Parathyroid adenoma (tissue), 2 donors: Measurements from ENCODE around the gene TAGLN.
A peak's percentile ranks its signal among the peaks of the same experiment; 100 is the strongest.

Source experiments
- H2AFZ ChIP-seq: fragments of 300-600 bp; sonication (generic); one replicate; pipeline ENCODE4 v1.7.0; 2017; ENCODE audit warnings: antibody characterized with exemption, mild to moderate bottlenecking
- H3K27ac ChIP-seq: fragments of 300-600 bp; sonication (generic); one replicate; pipeline ENCODE4 v1.7.0; 2017
- H3K27me3 ChIP-seq: fragments of 300-600 bp; sonication (generic); one replicate; pipeline ENCODE4 v1.7.0; 2017; ENCODE audit warnings: low read length; ENCODE audit not compliant: control insufficient read depth, insufficient read depth
- H3K36me3 ChIP-seq: fragments of 300-600 bp; sonication (generic); one replicate; pipeline ENCODE4 v1.7.0; 2017; ENCODE audit warnings: low read length; ENCODE audit not compliant: control insufficient read depth, insufficient read depth
- H3K4me1 ChIP-seq: fragments of 300-600 bp; sonication (generic); one replicate; pipeline ENCODE4 v1.7.0; 2017; ENCODE audit warnings: control low read depth
- H3K4me2 ChIP-seq: fragments of 300-600 bp; sonication (generic); one replicate; pipeline ENCODE4 v1.7.0; 2017; ENCODE audit warnings: low read length
- H3K4me3 ChIP-seq: fragments of 300-600 bp; sonication (generic); one replicate; pipeline ENCODE4 v1.7.0; 2017; ENCODE audit warnings: low read depth, low read length
- H3K79me2 ChIP-seq: fragments of 300-600 bp; sonication (generic); one replicate; pipeline ENCODE4 v1.7.0; 2017; ENCODE audit warnings: control low read depth
- H3K9ac ChIP-seq: fragments of 300-600 bp; sonication (generic); one replicate; pipeline ENCODE4 v1.7.0; 2017; ENCODE audit warnings: mild to moderate bottlenecking
- H3K9me3 ChIP-seq: fragments of 300-600 bp; sonication (generic); one replicate; pipeline ENCODE4 v1.7.0; 2017; ENCODE audit warnings: low read length; ENCODE audit not compliant: control insufficient read depth
- TF ChIP-seq, protein P1 (sequence below): fragments of 300-600 bp; sonication (generic); IDR thresholded peaks from one replicate; pipeline ENCODE4 v1.7.0; 2017; ENCODE audit warnings: antibody characterized with exemption, mild to moderate bottlenecking
- donor health status: primary hyperparathyroidism.

The TAGLN gene

DNA sequence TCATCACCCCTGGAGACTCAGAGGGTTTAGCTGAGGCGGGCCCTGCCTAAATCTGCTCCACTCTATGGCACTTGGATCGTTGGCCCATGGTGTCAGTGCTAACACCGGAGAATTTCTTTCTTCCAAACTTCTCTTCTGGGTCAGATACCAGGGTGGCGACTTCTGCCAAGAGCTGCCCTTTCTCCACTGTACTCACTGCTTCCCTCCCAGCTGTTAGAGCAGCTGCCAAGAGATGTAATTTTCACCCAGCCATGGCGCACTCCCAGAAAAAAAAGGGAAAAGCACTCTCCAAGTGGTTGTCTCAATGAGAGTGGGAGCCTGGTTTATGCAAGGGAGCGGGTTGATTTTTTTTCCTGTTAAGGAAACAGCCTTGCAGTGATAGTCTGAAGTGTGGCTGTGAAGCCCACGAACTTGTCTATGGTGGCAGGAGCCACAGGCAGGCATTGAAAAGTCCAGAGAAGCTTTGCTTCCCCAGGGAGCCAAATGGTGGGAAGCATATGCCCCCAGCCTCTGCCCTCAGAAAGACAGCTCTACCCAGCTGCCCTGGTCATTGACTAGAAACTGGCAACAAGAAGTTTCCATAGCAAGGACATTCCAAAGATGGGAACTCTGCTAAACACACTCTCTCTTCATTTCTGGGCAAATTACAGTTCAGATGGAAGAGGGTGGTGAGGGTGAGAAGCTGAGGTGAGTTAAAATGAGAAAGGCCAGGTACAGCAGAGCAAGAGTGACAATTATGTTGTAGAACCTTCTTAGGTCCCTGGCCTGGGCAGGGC lies 22.0 kb downstream of the TAGLN start:
- Histone ChIP-seq H3K79me2 (no peaks in the 10 kb centered on the region), H3K4me3 (no peak overlapping the region), H3K27me3 (no peaks in the 10 kb centered on the region), H2AFZ (no peak overlapping the region), H3K4me2 (no peak overlapping the region), H3K9ac (no peak overlapping the region), H3K4me1 (peaks cover 19% of the 10 kb centered on the region), H3K27ac (peak overlapping the region; percentile 78), H3K36me3 (no peaks in the 10 kb centered on the region), H3K9me3 (no peaks in the 10 kb centered on the region)
- TF ChIP-seq, protein P1, sequence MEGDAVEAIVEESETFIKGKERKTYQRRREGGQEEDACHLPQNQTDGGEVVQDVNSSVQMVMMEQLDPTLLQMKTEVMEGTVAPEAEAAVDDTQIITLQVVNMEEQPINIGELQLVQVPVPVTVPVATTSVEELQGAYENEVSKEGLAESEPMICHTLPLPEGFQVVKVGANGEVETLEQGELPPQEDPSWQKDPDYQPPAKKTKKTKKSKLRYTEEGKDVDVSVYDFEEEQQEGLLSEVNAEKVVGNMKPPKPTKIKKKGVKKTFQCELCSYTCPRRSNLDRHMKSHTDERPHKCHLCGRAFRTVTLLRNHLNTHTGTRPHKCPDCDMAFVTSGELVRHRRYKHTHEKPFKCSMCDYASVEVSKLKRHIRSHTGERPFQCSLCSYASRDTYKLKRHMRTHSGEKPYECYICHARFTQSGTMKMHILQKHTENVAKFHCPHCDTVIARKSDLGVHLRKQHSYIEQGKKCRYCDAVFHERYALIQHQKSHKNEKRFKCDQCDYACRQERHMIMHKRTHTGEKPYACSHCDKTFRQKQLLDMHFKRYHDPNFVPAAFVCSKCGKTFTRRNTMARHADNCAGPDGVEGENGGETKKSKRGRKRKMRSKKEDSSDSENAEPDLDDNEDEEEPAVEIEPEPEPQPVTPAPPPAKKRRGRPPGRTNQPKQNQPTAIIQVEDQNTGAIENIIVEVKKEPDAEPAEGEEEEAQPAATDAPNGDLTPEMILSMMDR: no peak

- H3K9ac ChIP-seq: no peak overlapping the region
- TF ChIP-seq, protein P1: no peak
- H3K27ac ChIP-seq: peak overlapping the region; percentile 78
- no peaks in the 10 kb centered on the region for H3K27me3 ChIP-seq
- no peak overlapping the region for H3K4me3 ChIP-seq
- peaks cover 19% of the 10 kb centered on the region for H3K4me1 ChIP-seq
- no peaks in the 10 kb centered on the region for H3K36me3 ChIP-seq
- no peak overlapping the region for H2AFZ ChIP-seq
- H3K4me2 ChIP-seq: no peak overlapping the region
- H3K79me2 ChIP-seq: no peaks in the 10 kb centered on the region
- no peaks in the 10 kb centered on the region for H3K9me3 ChIP-seq
Observed at GRCh38 chr11:117221775-117222517, 22.8 kb downstream of the TAGLN start.

DNA sequence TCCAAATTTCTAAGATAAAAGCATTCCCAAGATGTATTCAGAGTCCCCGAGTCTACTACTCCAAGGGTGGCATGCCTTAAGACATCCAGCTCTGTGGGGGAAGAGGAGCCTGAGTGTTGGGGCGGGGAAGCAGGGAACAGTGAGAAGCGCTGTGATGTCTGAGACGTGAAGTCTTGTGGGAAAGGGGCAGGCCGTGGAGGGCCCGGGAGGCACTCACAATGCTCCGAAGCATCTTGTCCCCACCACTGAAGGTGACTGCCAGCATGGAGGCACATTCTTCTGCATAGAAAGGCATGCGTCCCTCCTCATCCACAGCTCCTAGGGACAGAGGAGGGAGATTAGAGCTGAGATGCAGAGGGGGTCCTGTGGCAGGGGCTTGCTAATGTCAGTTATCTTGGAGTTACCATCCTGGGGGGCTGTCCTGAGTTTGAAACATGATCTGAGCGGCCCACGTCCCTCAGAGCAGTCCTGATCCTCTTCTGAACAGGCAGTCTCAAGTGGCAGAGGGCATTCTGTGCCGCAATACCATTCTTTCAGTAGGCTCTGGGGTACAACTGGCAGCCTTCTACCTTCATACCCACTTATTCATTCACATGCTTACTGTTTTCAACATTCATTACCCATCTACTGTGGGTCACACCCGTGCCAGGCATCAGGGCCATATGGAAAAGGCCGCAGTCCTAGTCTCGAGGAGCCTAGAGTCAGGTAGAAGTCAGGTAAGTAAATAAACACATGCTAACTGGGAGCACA lies 24.0 kb downstream of the TAGLN start:
- no peak overlapping the region for H2AFZ ChIP-seq
- H3K79me2 ChIP-seq: no peaks in the 10 kb centered on the region
- H3K4me2 ChIP-seq: no peak overlapping the region
- H3K4me3 ChIP-seq: no peak overlapping the region
- TF ChIP-seq, protein P1: no peak
- H3K27ac ChIP-seq: no peak overlapping the region
- no peaks in the 10 kb centered on the region for H3K9me3 ChIP-seq
- H3K4me1 ChIP-seq: peaks cover 19% of the 10 kb centered on the region
- no peaks in the 10 kb centered on the region for H3K36me3 ChIP-seq
- no peak overlapping the region for H3K9ac ChIP-seq
- H3K27me3 ChIP-seq: no peaks in the 10 kb centered on the region

DNA sequence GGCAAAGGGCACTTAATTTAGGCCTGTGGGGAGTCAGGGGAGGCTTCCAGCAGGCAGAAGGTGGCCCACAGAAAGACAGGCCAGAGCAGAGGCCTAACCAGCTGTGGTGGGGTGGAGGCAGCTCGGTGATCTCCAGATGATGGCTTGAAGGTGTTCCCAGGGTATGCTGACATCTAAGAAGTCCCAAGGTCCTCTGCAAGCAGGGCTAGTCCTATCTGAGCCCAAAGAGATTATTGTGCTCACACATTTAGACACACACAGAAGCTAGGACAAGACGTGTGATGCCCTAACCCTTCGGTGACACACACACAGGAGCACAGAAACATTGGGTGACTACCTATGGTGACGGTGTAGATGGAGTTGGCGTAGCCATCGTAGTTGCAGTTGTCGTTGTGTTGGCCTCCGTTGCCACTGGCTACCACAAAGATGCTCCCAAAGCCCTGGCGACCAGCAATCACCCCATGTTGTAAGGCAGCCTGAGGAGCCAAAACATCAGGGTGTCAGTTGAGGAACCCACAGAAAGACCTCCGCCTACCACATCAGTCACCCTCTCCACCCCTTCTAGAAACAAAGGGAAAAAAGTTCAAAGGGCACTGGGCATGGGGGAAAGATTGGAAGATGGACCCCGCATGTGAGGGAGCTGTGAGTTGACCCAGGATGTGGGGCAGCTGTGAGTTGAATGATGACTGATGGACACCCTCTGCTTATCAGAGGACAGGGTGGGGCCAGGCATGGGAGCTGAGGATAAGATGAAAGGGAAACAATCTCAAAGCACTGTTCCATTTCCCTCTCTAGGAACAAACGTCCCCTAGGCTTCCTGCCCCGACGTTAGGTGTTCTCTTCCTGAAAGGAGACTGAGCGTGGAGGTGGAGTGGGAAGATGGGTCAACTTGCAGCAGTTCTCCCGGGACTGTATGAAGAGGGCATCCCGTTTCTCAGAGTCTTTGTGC lies 24.8 kb downstream of the TAGLN start:
- no peaks in the 10 kb centered on the region for H3K9me3 ChIP-seq
- no peaks in the 10 kb centered on the region for H3K27me3 ChIP-seq
- TF ChIP-seq, protein P1: no peak
- no peak overlapping the region for H2AFZ ChIP-seq
- H3K4me2 ChIP-seq: no peak overlapping the region
- no peak overlapping the region for H3K27ac ChIP-seq
- no peaks in the 10 kb centered on the region for H3K79me2 ChIP-seq
- no peak overlapping the region for H3K9ac ChIP-seq
- H3K4me1 ChIP-seq: peaks cover 19% of the 10 kb centered on the region
- no peak overlapping the region for H3K4me3 ChIP-seq
- H3K36me3 ChIP-seq: no peaks in the 10 kb centered on the region
